Measurements from ENCODE around the gene UROD.
"Not testable (repeated sequence)": the region's sequence is repeated elsewhere in the genome, so short reads cannot be mapped to it uniquely, and the experiment has no call there.

The UROD gene

GRCh38 chr1:45033356-45033755, 21.3 kb downstream of the UROD start:
- Mint-ChIP-seq H3K27ac (ENCODE audit: low read depth) (no peak overlapping the region), H3K27me3 (no peaks in the 10 kb centered on the region), H3K4me1 (no peaks in the 10 kb centered on the region), H3K36me3 (ENCODE audit: insufficient read depth) (peaks cover 3% of the 10 kb centered on the region), H3K9me3 (no peaks in the 10 kb centered on the region), H3K4me3 (no peak overlapping the region)
- DNase-seq (ENCODE audit: low spot score in 2 of 2) (no peak), ATAC-seq (replicated peaks; ENCODE audit: extremely low read depth, poor library complexity, severe bottlenecking) (no peak)

- no peaks in the 10 kb centered on the region for H3K9me3 Mint-ChIP-seq
- H3K27ac Mint-ChIP-seq (ENCODE audit: low read depth) = no peak overlapping the region
- peaks cover 3% of the 10 kb centered on the region for H3K36me3 Mint-ChIP-seq (ENCODE audit: insufficient read depth)
- DNase-seq (ENCODE audit: low spot score in 2 of 2) (no peak), ATAC-seq (replicated peaks; ENCODE audit: extremely low read depth, poor library complexity, severe bottlenecking) (no peak)
- H3K27me3 Mint-ChIP-seq = no peaks in the 10 kb centered on the region
- no peak overlapping the region for H3K4me3 Mint-ChIP-seq
- H3K4me1 Mint-ChIP-seq = no peaks in the 10 kb centered on the region
These were observed 23.7 kb downstream of the UROD start for GRCh38 chr1:45035631-45036301.

- Mint-ChIP-seq H3K27ac (ENCODE audit: low read depth) (no peak overlapping the region), H3K9me3 (no peaks in the 10 kb centered on the region), H3K4me1 (no peaks in the 10 kb centered on the region), H3K36me3 (ENCODE audit: insufficient read depth) (peaks cover 4% of the 10 kb centered on the region), H3K27me3 (no peaks in the 10 kb centered on the region), H3K4me3 (no peak overlapping the region)
- no peak for ATAC-seq (replicated peaks; ENCODE audit: extremely low read depth, poor library complexity, severe bottlenecking)
- no peak for DNase-seq (ENCODE audit: low spot score in 2 of 2)
These were observed 25.4 kb downstream of the UROD start for GRCh38 chr1:45037456-45037855.

GRCh38 chr1:45038240-45038639, 26.2 kb downstream of the UROD start:
- Mint-ChIP-seq H3K4me1 (no peaks in the 10 kb centered on the region), H3K36me3 (ENCODE audit: insufficient read depth) (peaks cover 4% of the 10 kb centered on the region), H3K4me3 (no peak overlapping the region), H3K27ac (ENCODE audit: low read depth) (no peak overlapping the region), H3K27me3 (no peaks in the 10 kb centered on the region), H3K9me3 (no peaks in the 10 kb centered on the region)
- DNase-seq (ENCODE audit: low spot score in 2 of 2) (no peak), ATAC-seq (replicated peaks; ENCODE audit: extremely low read depth, poor library complexity, severe bottlenecking) (no peak)

- ATAC-seq (replicated peaks; ENCODE audit: extremely low read depth, poor library complexity, severe bottlenecking) (no peak), DNase-seq (ENCODE audit: low spot score in 2 of 2) (no peak)
- H3K27ac Mint-ChIP-seq (ENCODE audit: low read depth) = no peak overlapping the region
- no peaks in the 10 kb centered on the region for H3K9me3 Mint-ChIP-seq
- H3K36me3 Mint-ChIP-seq (ENCODE audit: insufficient read depth) = peaks cover 4% of the 10 kb centered on the region
- H3K4me3 Mint-ChIP-seq = no peak overlapping the region
- H3K4me1 Mint-ChIP-seq = no peaks in the 10 kb centered on the region
- no peaks in the 10 kb centered on the region for H3K27me3 Mint-ChIP-seq
These were observed 26.8 kb downstream of the UROD start for GRCh38 chr1:45038661-45039364.

GRCh38 chr1:45040297-45040696, 28.2 kb downstream of the UROD start:
- DNase-seq (ENCODE audit: low spot score in 2 of 2) = no peak

GRCh38 chr1:45043094-45043493, 31.0 kb downstream of the UROD start:
- Mint-ChIP-seq H3K4me3 (no peak overlapping the region), H3K36me3 (ENCODE audit: insufficient read depth) (peaks cover 3% of the 10 kb centered on the region), H3K27me3 (no peaks in the 10 kb centered on the region), H3K4me1 (no peaks in the 10 kb centered on the region), H3K9me3 (no peaks in the 10 kb centered on the region), H3K27ac (ENCODE audit: low read depth) (no peak overlapping the region)
- DNase-seq (ENCODE audit: low spot score in 2 of 2) (no peak), ATAC-seq (replicated peaks; ENCODE audit: extremely low read depth, poor library complexity, severe bottlenecking) (no peak)

More at GRCh38 chr1:45040297-45040696, 28.2 kb downstream of the UROD start:
- Mint-ChIP-seq H3K9me3 (no peaks in the 10 kb centered on the region), H3K4me3 (no peak overlapping the region), H3K36me3 (ENCODE audit: insufficient read depth) (peaks cover 4% of the 10 kb centered on the region), H3K27ac (ENCODE audit: low read depth) (no peak overlapping the region), H3K27me3 (no peaks in the 10 kb centered on the region), H3K4me1 (no peaks in the 10 kb centered on the region)
- no peak for ATAC-seq (replicated peaks; ENCODE audit: extremely low read depth, poor library complexity, severe bottlenecking)

GRCh38 chr1:45044916-45045315, 32.9 kb downstream of the UROD start:
- H3K9me3 Mint-ChIP-seq = no peaks in the 10 kb centered on the region

GRCh38 chr1:45047032-45047431, 35.0 kb downstream of the UROD start:
- Mint-ChIP-seq H3K4me1 (peaks cover 7% of the 10 kb centered on the region), H3K27ac (ENCODE audit: low read depth) (no peak overlapping the region), H3K4me3 (no peak overlapping the region), H3K9me3 (no peaks in the 10 kb centered on the region), H3K27me3 (no peaks in the 10 kb centered on the region), H3K36me3 (ENCODE audit: insufficient read depth) (peaks cover 3% of the 10 kb centered on the region)
- no peak for DNase-seq (ENCODE audit: low spot score in 2 of 2)
- no peak for ATAC-seq (replicated peaks; ENCODE audit: extremely low read depth, poor library complexity, severe bottlenecking)

More at GRCh38 chr1:45044916-45045315, 32.9 kb downstream of the UROD start:
- no peaks in the 10 kb centered on the region for H3K4me1 Mint-ChIP-seq
- DNase-seq (ENCODE audit: low spot score in 2 of 2) = no peak
- no peak overlapping the region for H3K27ac Mint-ChIP-seq (ENCODE audit: low read depth)
- H3K36me3 Mint-ChIP-seq (ENCODE audit: insufficient read depth) = peaks cover 3% of the 10 kb centered on the region
- no peak overlapping the region for H3K4me3 Mint-ChIP-seq
- no peak for ATAC-seq (replicated peaks; ENCODE audit: extremely low read depth, poor library complexity, severe bottlenecking)
- H3K27me3 Mint-ChIP-seq = no peaks in the 10 kb centered on the region

GRCh38 chr1:45051005-45051772, 39.1 kb downstream of the UROD start:
- Mint-ChIP-seq H3K4me1 (peaks cover 7% of the 10 kb centered on the region), H3K27me3 (no peaks in the 10 kb centered on the region), H3K27ac (ENCODE audit: low read depth) (peak overlapping the region; percentile 92), H3K4me3 (peak overlapping the region; percentile 62), H3K9me3 (no peaks in the 10 kb centered on the region), H3K36me3 (ENCODE audit: insufficient read depth) (no peaks in the 10 kb centered on the region)
- ATAC-seq (replicated peaks; ENCODE audit: extremely low read depth, poor library complexity, severe bottlenecking) (peak; percentile 65), DNase-seq (ENCODE audit: low spot score in 2 of 2) (no peak)

- Mint-ChIP-seq H3K27me3 (no peaks in the 10 kb centered on the region), H3K4me1 (no peaks in the 10 kb centered on the region), H3K4me3 (no peak overlapping the region), H3K36me3 (ENCODE audit: insufficient read depth) (no peaks in the 10 kb centered on the region), H3K27ac (ENCODE audit: low read depth) (no peak overlapping the region), H3K9me3 (no peaks in the 10 kb centered on the region)
- ATAC-seq (replicated peaks; ENCODE audit: extremely low read depth, poor library complexity, severe bottlenecking) (no peak), DNase-seq (ENCODE audit: low spot score in 2 of 2) (no peak)
These were observed 45.5 kb downstream of the UROD start for GRCh38 chr1:45057542-45057941.

GRCh38 chr1:45059829-45060228, 47.8 kb downstream of the UROD start:
- H3K9me3 Mint-ChIP-seq = no peaks in the 10 kb centered on the region
- DNase-seq (ENCODE audit: low spot score in 2 of 2) = no peak
- H3K4me1 Mint-ChIP-seq = no peaks in the 10 kb centered on the region
- no peak for ATAC-seq (replicated peaks; ENCODE audit: extremely low read depth, poor library complexity, severe bottlenecking)
- no peak overlapping the region for H3K4me3 Mint-ChIP-seq
- no peak overlapping the region for H3K27ac Mint-ChIP-seq (ENCODE audit: low read depth)
- H3K27me3 Mint-ChIP-seq = no peaks in the 10 kb centered on the region
- peaks cover 2% of the 10 kb centered on the region for H3K36me3 Mint-ChIP-seq (ENCODE audit: insufficient read depth)

GRCh38 chr1:45062463-45062862, 50.4 kb downstream of the UROD start:
- H3K27ac Mint-ChIP-seq (ENCODE audit: low read depth); H3K27me3 Mint-ChIP-seq; H3K36me3 Mint-ChIP-seq (ENCODE audit: insufficient read depth); H3K4me3 Mint-ChIP-seq; ATAC-seq (replicated peaks; ENCODE audit: extremely low read depth, poor library complexity, severe bottlenecking); H3K4me1 Mint-ChIP-seq; H3K9me3 Mint-ChIP-seq; DNase-seq (ENCODE audit: low spot score in 2 of 2): not testable (repeated sequence)

Measured in central memory CD8-positive, alpha-beta T cell (primary cell).